IPS-20b (cell line): ENCODE measurements around the gene ARHGAP5.

Experiments
- H3K27ac ChIP-seq: one replicate; pipeline ENCODE4 v1.5.1; 2013; ENCODE audit warnings: low read length
- H3K27me3 ChIP-seq: 2 replicates; pipeline ENCODE4 v1.6.1; 2013; ENCODE audit warnings: mild to moderate bottlenecking, low read length, inconsistent platforms; ENCODE audit not compliant: insufficient read depth
- H3K36me3 ChIP-seq: 2 replicates; pipeline ENCODE4 v1.6.1; 2013; ENCODE audit warnings: low read depth, mild to moderate bottlenecking, inconsistent platforms, low read length, moderate library complexity; ENCODE audit not compliant: insufficient read depth
- H3K4me1 ChIP-seq: 2 replicates; pipeline ENCODE4 v1.6.1; 2013; ENCODE audit warnings: mild to moderate bottlenecking, control low read depth, inconsistent platforms, low read length, moderate library complexity; ENCODE audit not compliant: insufficient read depth
- H3K4me3 ChIP-seq: 2 replicates; pipeline ENCODE4 v1.5.1; 2013; ENCODE audit warnings: mild to moderate bottlenecking, low read length, inconsistent platforms
- H3K9ac ChIP-seq: 2 replicates; pipeline ENCODE4 v1.6.1; 2013; ENCODE audit warnings: low read depth, mild to moderate bottlenecking, inconsistent platforms, low read length, moderate library complexity
- H3K9me3 ChIP-seq: 2 replicates; pipeline ENCODE4 v1.6.1; 2013; ENCODE audit warnings: mild to moderate bottlenecking, low read depth, low read length, inconsistent platforms; ENCODE audit not compliant: insufficient read depth

ARHGAP5 gene

DNA sequence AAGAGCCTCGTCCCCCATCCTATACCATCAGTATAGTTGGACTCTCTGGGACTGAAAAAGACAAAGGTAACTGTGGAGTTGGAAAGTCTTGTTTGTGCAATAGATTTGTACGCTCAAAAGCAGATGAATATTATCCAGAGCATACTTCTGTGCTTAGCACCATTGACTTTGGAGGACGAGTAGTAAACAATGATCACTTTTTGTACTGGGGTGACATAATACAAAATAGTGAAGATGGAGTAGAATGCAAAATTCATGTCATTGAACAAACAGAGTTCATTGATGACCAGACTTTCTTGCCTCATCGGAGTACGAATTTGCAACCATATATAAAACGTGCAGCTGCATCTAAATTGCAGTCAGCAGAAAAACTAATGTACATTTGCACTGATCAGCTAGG lies 13.6 kb downstream of the ARHGAP5 start:
- no peaks in the 10 kb centered on the region for H3K9me3 ChIP-seq
- H3K9ac ChIP-seq: no peak overlapping the region
- no peak overlapping the region for H3K4me3 ChIP-seq
- no peaks in the 10 kb centered on the region for H3K27me3 ChIP-seq
- no peak overlapping the region for H3K27ac ChIP-seq
- H3K36me3 ChIP-seq: peaks cover 49% of the 10 kb centered on the region
- H3K4me1 ChIP-seq: peaks cover 24% of the 10 kb centered on the region

GRCh38 chr14:32099473-32099872 lies 22.4 kb downstream of the ARHGAP5 start:
- Histone ChIP-seq H3K9ac (no peak overlapping the region), H3K27me3 (no peaks in the 10 kb centered on the region), H3K36me3 (peaks cover 42% of the 10 kb centered on the region), H3K4me3 (no peak overlapping the region), H3K27ac (no peak overlapping the region), H3K4me1 (peaks cover 2% of the 10 kb centered on the region; the same call in 1 of the 2 replicates), H3K9me3 (no peaks in the 10 kb centered on the region)

- no peak overlapping the region for H3K27ac ChIP-seq
- H3K9ac ChIP-seq: no peak overlapping the region
- H3K4me3 ChIP-seq: no peak overlapping the region
- no peaks in the 10 kb centered on the region for H3K9me3 ChIP-seq
- peaks cover 4% of the 10 kb centered on the region; the same call in 1 of the 2 replicates for H3K4me1 ChIP-seq
- H3K36me3 ChIP-seq: peaks cover 35% of the 10 kb centered on the region
- H3K27me3 ChIP-seq: no peaks in the 10 kb centered on the region
These were observed 23.1 kb downstream of the ARHGAP5 start for GRCh38 chr14:32100175-32100574.

DNA sequence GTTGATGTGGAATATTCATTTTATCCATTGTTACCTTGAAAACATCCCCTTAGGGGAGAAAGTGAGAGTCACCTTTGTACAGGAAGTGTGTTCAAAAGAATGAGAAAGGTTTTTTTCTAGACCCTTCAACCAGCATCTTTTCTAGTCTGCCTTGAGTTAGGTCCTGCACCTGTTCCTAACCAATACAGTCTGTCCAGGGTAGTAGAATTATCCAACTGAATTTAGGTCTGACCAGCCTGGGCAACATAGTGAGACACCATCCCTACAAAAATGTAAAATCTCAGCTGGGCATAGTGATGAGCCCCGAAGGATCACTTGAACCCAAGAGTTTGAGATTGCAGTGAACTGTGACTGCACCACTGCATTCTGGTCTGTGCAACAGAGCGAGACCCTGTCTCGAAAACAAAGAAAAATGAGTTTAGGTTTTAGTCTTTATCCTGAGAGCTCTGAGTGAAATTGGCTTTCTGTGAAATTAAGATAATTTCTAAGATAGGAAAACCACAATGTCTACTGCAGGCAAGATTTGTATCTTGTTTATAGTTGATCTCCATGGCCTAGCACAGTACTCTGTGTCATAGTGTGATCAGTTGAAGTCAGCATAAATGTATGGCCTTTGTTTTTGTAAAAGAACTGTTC lies 25.2 kb downstream of the ARHGAP5 start:
- H3K9ac ChIP-seq: no peak overlapping the region
- H3K4me3 ChIP-seq: no peak overlapping the region
- H3K36me3 ChIP-seq: peaks cover 22% of the 10 kb centered on the region
- no peaks in the 10 kb centered on the region for H3K27me3 ChIP-seq
- H3K9me3 ChIP-seq: no peaks in the 10 kb centered on the region
- H3K4me1 ChIP-seq: peaks cover 4% of the 10 kb centered on the region; the same call in 1 of the 2 replicates
- no peak overlapping the region for H3K27ac ChIP-seq

- H3K4me3 ChIP-seq: no peak overlapping the region
- no peak overlapping the region for H3K9ac ChIP-seq
- H3K27me3 ChIP-seq: no peaks in the 10 kb centered on the region
- peaks cover 4% of the 10 kb centered on the region; the same call in 1 of the 2 replicates for H3K4me1 ChIP-seq
- H3K27ac ChIP-seq: no peak overlapping the region
- no peaks in the 10 kb centered on the region for H3K9me3 ChIP-seq
- H3K36me3 ChIP-seq: peaks cover 17% of the 10 kb centered on the region
These were observed 25.9 kb downstream of the ARHGAP5 start for GRCh38 chr14:32102968-32103367.

DNA sequence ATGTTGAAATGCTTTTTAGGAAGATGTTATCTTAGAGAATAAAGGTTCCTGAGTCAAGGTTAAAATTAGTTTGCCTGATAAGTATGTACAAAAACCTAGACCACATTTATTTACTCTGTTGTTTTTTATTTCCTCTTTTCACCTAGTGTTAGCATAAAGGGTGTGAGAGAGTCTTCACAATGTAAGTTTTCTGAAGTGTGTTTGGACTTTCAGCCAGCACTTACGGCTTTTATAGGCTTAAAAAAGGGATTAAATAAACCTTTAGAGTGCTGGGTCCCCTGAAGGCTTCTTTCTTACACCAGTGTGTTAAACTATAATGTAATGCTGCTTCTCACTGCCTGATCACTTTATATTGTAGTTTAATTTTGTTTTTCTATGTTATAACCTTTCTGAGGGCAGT lies 27.2 kb downstream of the ARHGAP5 start:
- Histone ChIP-seq H3K27me3 (no peaks in the 10 kb centered on the region), H3K36me3 (peaks cover 13% of the 10 kb centered on the region), H3K4me1 (peaks cover 4% of the 10 kb centered on the region; the same call in 1 of the 2 replicates), H3K9me3 (no peaks in the 10 kb centered on the region), H3K9ac (no peak overlapping the region), H3K27ac (no peak overlapping the region), H3K4me3 (no peak overlapping the region)

- H3K36me3 ChIP-seq: peaks cover 8% of the 10 kb centered on the region
These were observed 27.7 kb downstream of the ARHGAP5 start for GRCh38 chr14:32104803-32105202.

GRCh38 chr14:32109676-32110547 lies 32.8 kb downstream of the ARHGAP5 start:
- no peak overlapping the region for H3K27ac ChIP-seq
- no peaks in the 10 kb centered on the region for H3K36me3 ChIP-seq
- H3K9ac ChIP-seq: no peak overlapping the region

More at GRCh38 chr14:32104803-32105202, 27.7 kb downstream of the ARHGAP5 start:
- no peaks in the 10 kb centered on the region for H3K9me3 ChIP-seq
- H3K4me1 ChIP-seq: peaks cover 4% of the 10 kb centered on the region; the same call in 1 of the 2 replicates
- H3K9ac ChIP-seq: no peak overlapping the region
- H3K27me3 ChIP-seq: no peaks in the 10 kb centered on the region
- no peak overlapping the region for H3K4me3 ChIP-seq
- H3K27ac ChIP-seq: no peak overlapping the region

DNA sequence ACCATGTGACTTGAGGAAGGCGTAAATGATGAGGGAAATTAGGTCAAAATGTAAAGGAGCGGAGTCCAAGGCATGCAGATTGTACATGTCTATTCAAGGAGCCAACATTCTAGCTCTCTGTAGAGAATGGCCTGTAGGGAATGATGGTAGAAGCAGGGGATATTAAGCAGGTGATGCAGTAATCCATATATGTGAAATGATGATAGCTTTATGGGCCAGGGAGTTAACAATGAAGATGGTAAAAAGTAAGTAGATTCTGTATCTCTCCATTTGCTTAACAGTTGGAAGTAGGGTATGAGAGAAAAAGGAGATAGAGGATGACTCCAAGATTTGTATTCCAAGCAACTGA lies 33.4 kb downstream of the ARHGAP5 start:
- H3K27me3 ChIP-seq: no peaks in the 10 kb centered on the region
- no peak overlapping the region for H3K9ac ChIP-seq
- no peak overlapping the region for H3K4me3 ChIP-seq
- no peak overlapping the region for H3K27ac ChIP-seq
- no peaks in the 10 kb centered on the region for H3K4me1 ChIP-seq
- H3K36me3 ChIP-seq: no peaks in the 10 kb centered on the region
- no peaks in the 10 kb centered on the region for H3K9me3 ChIP-seq

More at GRCh38 chr14:32109676-32110547, 32.8 kb downstream of the ARHGAP5 start:
- no peak overlapping the region for H3K4me3 ChIP-seq
- no peaks in the 10 kb centered on the region for H3K27me3 ChIP-seq
- no peaks in the 10 kb centered on the region for H3K4me1 ChIP-seq
- H3K9me3 ChIP-seq: no peaks in the 10 kb centered on the region

GRCh38 chr14:32121536-32121935 lies 44.4 kb downstream of the ARHGAP5 start:
- Histone ChIP-seq H3K27ac (no peak overlapping the region), H3K27me3 (no peaks in the 10 kb centered on the region), H3K4me1 (no peaks in the 10 kb centered on the region), H3K9ac (no peak overlapping the region), H3K36me3 (peaks cover 39% of the 10 kb centered on the region), H3K9me3 (peaks cover 5% of the 10 kb centered on the region; the same call in 1 of the 2 replicates), H3K4me3 (no peak overlapping the region)

DNA sequence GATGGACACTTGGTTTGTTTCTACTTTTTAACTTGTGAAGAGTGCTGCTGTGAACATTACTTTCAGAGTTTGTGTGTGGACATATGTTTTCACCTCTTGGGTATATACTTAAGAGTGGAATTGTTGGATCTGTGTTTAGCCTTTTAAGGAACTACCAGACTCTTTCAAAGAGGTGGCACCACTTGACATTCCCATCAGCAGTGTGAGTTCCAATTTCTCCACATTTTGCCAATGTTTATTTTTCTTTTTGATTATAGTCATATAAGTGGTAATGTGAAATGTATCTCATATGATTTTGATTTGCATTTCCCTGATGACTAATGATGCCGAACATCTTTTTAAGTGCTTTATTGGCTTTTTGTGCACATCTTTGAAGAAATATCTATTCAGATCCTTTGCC lies 44.8 kb downstream of the ARHGAP5 start:
- Histone ChIP-seq H3K27me3 (no peaks in the 10 kb centered on the region), H3K4me3 (no peak overlapping the region), H3K36me3 (peaks cover 41% of the 10 kb centered on the region)

More for the DNA sequence above, 44.8 kb downstream of the ARHGAP5 start:
- Histone ChIP-seq H3K9ac (no peak overlapping the region), H3K9me3 (peaks cover 8% of the 10 kb centered on the region; the same call in 1 of the 2 replicates), H3K27ac (no peak overlapping the region), H3K4me1 (no peaks in the 10 kb centered on the region)
